ENCODE results near the gene PODNL1. TPM values are rescaled to one million over a fixed set of nuclear protein-coding genes. Genes with fewer than 3 reads are reported as not detected.

The PODNL1 gene
- total and polyA plus RNA-seq, 2 of the 8 experiments (the other 6 are each of a cell fraction or from before 2014, with no cell fraction given) = 1.0 to 1.5 TPM

DNA sequence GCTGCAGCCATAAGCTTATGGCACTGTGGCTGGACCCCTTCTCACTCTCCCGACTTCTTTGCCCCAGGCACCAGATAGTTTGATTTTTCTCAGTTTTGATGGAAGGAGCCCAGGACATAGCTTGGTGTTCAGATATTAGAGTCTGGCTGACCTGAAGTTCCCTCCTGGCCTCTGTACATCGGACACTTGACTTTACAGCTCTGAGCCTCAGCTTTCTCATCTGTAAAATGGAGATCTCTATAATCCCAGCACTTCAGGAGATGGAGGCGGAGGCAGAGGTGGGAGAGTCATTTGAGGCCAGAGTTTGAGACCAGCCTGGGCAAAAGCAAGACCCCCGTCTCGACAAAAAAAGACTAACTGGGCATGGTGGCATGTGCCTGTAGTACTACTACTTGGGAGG, 31.3 kb downstream of the PODNL1 start (continued):
- TF ChIP-seq ZNF274 (IDR thresholded peaks at IDR 0.05; ENCODE audit: borderline replicate concordance, extremely low read depth, low read length) (no peak), CREB1 (IDR thresholded peaks at IDR 0.05) (no peak), SRF (IDR thresholded peaks at IDR 0.05; ENCODE audit: low read depth, low read length) (no peak), RFX5 (IDR thresholded peaks at IDR 0.05; ENCODE audit: borderline replicate concordance, low read depth, low read length) (no peak)
- TF ChIP-seq, protein P1, sequence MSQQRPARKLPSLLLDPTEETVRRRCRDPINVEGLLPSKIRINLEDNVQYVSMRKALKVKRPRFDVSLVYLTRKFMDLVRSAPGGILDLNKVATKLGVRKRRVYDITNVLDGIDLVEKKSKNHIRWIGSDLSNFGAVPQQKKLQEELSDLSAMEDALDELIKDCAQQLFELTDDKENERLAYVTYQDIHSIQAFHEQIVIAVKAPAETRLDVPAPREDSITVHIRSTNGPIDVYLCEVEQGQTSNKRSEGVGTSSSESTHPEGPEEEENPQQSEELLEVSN (IDR thresholded peaks at IDR 0.05) = no peak

Data from H1 (cell line).